ENCODE data around the gene GPC5. TPM values are rescaled to one million over a fixed set of nuclear protein-coding genes. Genes with fewer than 3 reads are reported as not detected.

GPC5 gene
- total RNA-seq, 1 experiment from 2014 or later, result 0.21 TPM

- POLR2A ChIA-PET (ENCODE audit: low non-redundant PET), result no interaction called here
Observed at GRCh38 chr13:91764527-91764926, 366.1 kb downstream of the GPC5 start.

GRCh38 chr13:91767651-91768050 lies 369.2 kb downstream of the GPC5 start:
- ChIA-PET CTCF (no interaction called here), POLR2A (ENCODE audit: low non-redundant PET) (no interaction called here)
- BruUV-seq (replicated peaks), result no TSS peak

More at GRCh38 chr13:91764527-91764926, 366.1 kb downstream of the GPC5 start:
- DNase-seq (ENCODE audit: low spot score), result no peak
- H3K9me3 ChIP-seq (ENCODE audit: low read depth, low read length, poor library complexity, severe bottlenecking), result no peaks in the 10 kb centered on the region
- no peak for TF ChIP-seq EZH2 (IDR thresholded peaks at IDR 0.05; ENCODE audit: borderline replicate concordance, low read depth, low read length, poor library complexity, severe bottlenecking)
- TF ChIP-seq, protein P1, sequence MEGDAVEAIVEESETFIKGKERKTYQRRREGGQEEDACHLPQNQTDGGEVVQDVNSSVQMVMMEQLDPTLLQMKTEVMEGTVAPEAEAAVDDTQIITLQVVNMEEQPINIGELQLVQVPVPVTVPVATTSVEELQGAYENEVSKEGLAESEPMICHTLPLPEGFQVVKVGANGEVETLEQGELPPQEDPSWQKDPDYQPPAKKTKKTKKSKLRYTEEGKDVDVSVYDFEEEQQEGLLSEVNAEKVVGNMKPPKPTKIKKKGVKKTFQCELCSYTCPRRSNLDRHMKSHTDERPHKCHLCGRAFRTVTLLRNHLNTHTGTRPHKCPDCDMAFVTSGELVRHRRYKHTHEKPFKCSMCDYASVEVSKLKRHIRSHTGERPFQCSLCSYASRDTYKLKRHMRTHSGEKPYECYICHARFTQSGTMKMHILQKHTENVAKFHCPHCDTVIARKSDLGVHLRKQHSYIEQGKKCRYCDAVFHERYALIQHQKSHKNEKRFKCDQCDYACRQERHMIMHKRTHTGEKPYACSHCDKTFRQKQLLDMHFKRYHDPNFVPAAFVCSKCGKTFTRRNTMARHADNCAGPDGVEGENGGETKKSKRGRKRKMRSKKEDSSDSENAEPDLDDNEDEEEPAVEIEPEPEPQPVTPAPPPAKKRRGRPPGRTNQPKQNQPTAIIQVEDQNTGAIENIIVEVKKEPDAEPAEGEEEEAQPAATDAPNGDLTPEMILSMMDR (conservative IDR thresholded peaks at IDR 0.05; ENCODE audit: low read depth, low read length), result no peak
- no peaks in the 10 kb centered on the region for H3K27me3 ChIP-seq (replicated peaks; ENCODE audit: insufficient read depth, low read depth, low read length, poor library complexity)
- no peak overlapping the region for H3K27ac ChIP-seq (ENCODE audit: low read depth, low read length, poor library complexity, severe bottlenecking)
- intact Hi-C loops (cut with micrococcal nuclease; ENCODE audit: unreplicated experiment), result no loop called here
- no peaks in the 10 kb centered on the region for H3K36me3 ChIP-seq (ENCODE audit: insufficient read depth, low read length, poor library complexity, severe bottlenecking)
- no peak overlapping the region for H3K4me3 ChIP-seq (ENCODE audit: low read depth, low read length, poor library complexity, severe bottlenecking)
- CTCF ChIA-PET, result no interaction called here
- no TSS peak for BruUV-seq (replicated peaks)
- H3K4me1 ChIP-seq (ENCODE audit: insufficient read depth, low read length, poor library complexity, severe bottlenecking), result no peaks in the 10 kb centered on the region

GRCh38 chr13:91768746-91769145 lies 370.3 kb downstream of the GPC5 start:
- Histone ChIP-seq H3K27ac (ENCODE audit: low read depth, low read length, poor library complexity, severe bottlenecking) (no peak overlapping the region), H3K9me3 (ENCODE audit: low read depth, low read length, poor library complexity, severe bottlenecking) (no peaks in the 10 kb centered on the region), H3K36me3 (ENCODE audit: insufficient read depth, low read length, poor library complexity, severe bottlenecking) (no peaks in the 10 kb centered on the region), H3K4me1 (ENCODE audit: insufficient read depth, low read length, poor library complexity, severe bottlenecking) (peaks cover 6% of the 10 kb centered on the region), H3K4me3 (ENCODE audit: low read depth, low read length, poor library complexity, severe bottlenecking) (no peak overlapping the region), H3K27me3 (replicated peaks; ENCODE audit: insufficient read depth, low read depth, low read length, poor library complexity) (no peaks in the 10 kb centered on the region)
- intact Hi-C loops (cut with micrococcal nuclease; ENCODE audit: unreplicated experiment), result no loop called here
- DNase-seq (ENCODE audit: low spot score), result no peak
- ChIA-PET CTCF (no interaction called here), POLR2A (ENCODE audit: low non-redundant PET) (no interaction called here)
- TF ChIP-seq, protein P1 (conservative IDR thresholded peaks at IDR 0.05; ENCODE audit: low read depth, low read length), result no peak
- TF ChIP-seq EZH2 (IDR thresholded peaks at IDR 0.05; ENCODE audit: borderline replicate concordance, low read depth, low read length, poor library complexity, severe bottlenecking), result no peak
- BruUV-seq (replicated peaks), result no TSS peak

More at GRCh38 chr13:91767651-91768050, 369.2 kb downstream of the GPC5 start:
- no peaks in the 10 kb centered on the region for H3K36me3 ChIP-seq (ENCODE audit: insufficient read depth, low read length, poor library complexity, severe bottlenecking)
- H3K27me3 ChIP-seq (replicated peaks; ENCODE audit: insufficient read depth, low read depth, low read length, poor library complexity), result no peaks in the 10 kb centered on the region
- intact Hi-C loops (cut with micrococcal nuclease; ENCODE audit: unreplicated experiment), result no loop called here
- H3K4me1 ChIP-seq (ENCODE audit: insufficient read depth, low read length, poor library complexity, severe bottlenecking), result no peaks in the 10 kb centered on the region
- H3K9me3 ChIP-seq (ENCODE audit: low read depth, low read length, poor library complexity, severe bottlenecking), result no peaks in the 10 kb centered on the region
- no peak for DNase-seq (ENCODE audit: low spot score)
- TF ChIP-seq, protein P1 (conservative IDR thresholded peaks at IDR 0.05; ENCODE audit: low read depth, low read length), result no peak
- TF ChIP-seq EZH2 (IDR thresholded peaks at IDR 0.05; ENCODE audit: borderline replicate concordance, low read depth, low read length, poor library complexity, severe bottlenecking), result no peak
- no peak overlapping the region for H3K27ac ChIP-seq (ENCODE audit: low read depth, low read length, poor library complexity, severe bottlenecking)
- no peak overlapping the region for H3K4me3 ChIP-seq (ENCODE audit: low read depth, low read length, poor library complexity, severe bottlenecking)

Data from A673 (cell line).